Measurements from ENCODE around the gene SEPTIN3.

Gene SEPTIN3, protein sequence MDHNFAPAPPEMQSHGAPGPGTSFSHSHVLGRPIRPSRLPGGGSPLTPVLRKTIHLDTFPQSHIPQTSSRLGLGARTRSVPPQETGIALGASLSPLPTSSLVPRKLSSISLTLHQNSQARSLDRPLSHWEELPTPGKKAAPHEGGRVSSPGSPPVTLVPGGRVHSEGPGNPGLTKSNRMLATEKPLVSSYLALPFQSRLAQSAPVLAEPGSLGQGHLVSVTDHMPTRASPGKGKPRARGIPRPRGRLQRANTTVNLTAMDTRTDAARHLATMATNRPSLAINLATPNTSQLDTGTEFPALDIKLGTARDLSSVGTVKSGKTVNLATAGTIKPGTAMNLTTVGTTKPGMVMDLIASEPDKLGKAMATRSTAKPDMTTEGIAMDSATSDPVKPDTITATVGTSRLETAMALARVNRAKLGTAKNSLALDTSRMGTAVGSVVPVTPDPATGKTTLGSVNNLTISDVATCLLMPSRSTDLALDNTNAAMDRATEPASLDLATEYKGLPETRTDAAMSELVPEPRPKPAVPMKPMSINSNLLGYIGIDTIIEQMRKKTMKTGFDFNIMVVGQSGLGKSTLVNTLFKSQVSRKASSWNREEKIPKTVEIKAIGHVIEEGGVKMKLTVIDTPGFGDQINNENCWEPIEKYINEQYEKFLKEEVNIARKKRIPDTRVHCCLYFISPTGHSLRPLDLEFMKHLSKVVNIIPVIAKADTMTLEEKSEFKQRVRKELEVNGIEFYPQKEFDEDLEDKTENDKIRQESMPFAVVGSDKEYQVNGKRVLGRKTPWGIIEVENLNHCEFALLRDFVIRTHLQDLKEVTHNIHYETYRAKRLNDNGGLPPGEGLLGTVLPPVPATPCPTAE

GRCh38 chr22:41969110-41969646 is at the start of gene SEPTIN3:
TSS of gene SEPTIN3 (plus strand) at chr22:41969443. CDS start at chr22:41971493, 2,050 bp downstream.
- H3K27me3 Mint-ChIP-seq (ENCODE audit: low read depth): peaks cover 5% of the 10 kb centered on the region
- peak within 1 kb of the TSS; percentile 39 for H3K27ac Mint-ChIP-seq
- H3K36me3 Mint-ChIP-seq (ENCODE audit: low read depth): no peaks in the 10 kb centered on the region
- no peaks in the 10 kb centered on the region for H3K9me3 Mint-ChIP-seq
- peaks cover 6% of the 10 kb centered on the region for H3K4me1 Mint-ChIP-seq (ENCODE audit: low read depth)
- no peak within 1 kb of the TSS for H3K4me3 Mint-ChIP-seq

- no peaks in the 10 kb centered on the region for H3K9me3 Mint-ChIP-seq
- peaks cover 34% of the 10 kb centered on the region for H3K27me3 Mint-ChIP-seq (ENCODE audit: low read depth)
- H3K4me1 Mint-ChIP-seq (ENCODE audit: low read depth): peaks cover 15% of the 10 kb centered on the region
- H3K4me3 Mint-ChIP-seq: peak overlapping the region; percentile 48
- H3K27ac Mint-ChIP-seq: no peak overlapping the region
- H3K36me3 Mint-ChIP-seq (ENCODE audit: low read depth): peaks cover 2% of the 10 kb centered on the region
Observed at GRCh38 chr22:41920271-41920976, 48.8 kb upstream of the SEPTIN3 start.

DNA sequence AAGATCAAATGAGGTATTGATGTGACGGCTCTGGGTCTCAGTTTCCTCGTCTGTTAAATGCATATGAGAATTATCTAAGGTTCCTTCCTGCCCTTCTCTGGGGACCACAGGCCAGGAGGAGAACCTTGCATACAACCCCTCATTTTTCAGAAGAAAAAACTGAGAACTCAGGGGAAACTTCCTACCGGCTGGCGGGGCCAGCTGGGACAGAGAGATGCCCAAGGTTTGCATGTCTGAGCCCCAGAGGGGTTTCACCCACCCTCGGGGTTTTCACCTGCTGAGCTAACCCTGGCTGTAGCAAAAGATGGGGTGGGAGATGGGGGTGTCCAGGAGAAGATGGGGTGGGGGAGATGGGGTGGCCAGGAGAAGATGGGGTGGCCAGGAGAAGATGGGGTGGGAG is 46.9 kb upstream of the SEPTIN3 start:
- peaks cover 2% of the 10 kb centered on the region for H3K36me3 Mint-ChIP-seq (ENCODE audit: low read depth)
- no peaks in the 10 kb centered on the region for H3K9me3 Mint-ChIP-seq
- peaks cover 15% of the 10 kb centered on the region for H3K4me1 Mint-ChIP-seq (ENCODE audit: low read depth)
- H3K4me3 Mint-ChIP-seq: no peak overlapping the region
- no peak overlapping the region for H3K27ac Mint-ChIP-seq
- peaks cover 25% of the 10 kb centered on the region for H3K27me3 Mint-ChIP-seq (ENCODE audit: low read depth)

GRCh38 chr22:41922940-41923594 is 46.2 kb upstream of the SEPTIN3 start:
- Mint-ChIP-seq H3K36me3 (ENCODE audit: low read depth) (peaks cover 2% of the 10 kb centered on the region), H3K27me3 (ENCODE audit: low read depth) (peaks cover 28% of the 10 kb centered on the region), H3K4me3 (no peak overlapping the region), H3K9me3 (no peaks in the 10 kb centered on the region), H3K27ac (no peak overlapping the region), H3K4me1 (ENCODE audit: low read depth) (peaks cover 13% of the 10 kb centered on the region)

DNA sequence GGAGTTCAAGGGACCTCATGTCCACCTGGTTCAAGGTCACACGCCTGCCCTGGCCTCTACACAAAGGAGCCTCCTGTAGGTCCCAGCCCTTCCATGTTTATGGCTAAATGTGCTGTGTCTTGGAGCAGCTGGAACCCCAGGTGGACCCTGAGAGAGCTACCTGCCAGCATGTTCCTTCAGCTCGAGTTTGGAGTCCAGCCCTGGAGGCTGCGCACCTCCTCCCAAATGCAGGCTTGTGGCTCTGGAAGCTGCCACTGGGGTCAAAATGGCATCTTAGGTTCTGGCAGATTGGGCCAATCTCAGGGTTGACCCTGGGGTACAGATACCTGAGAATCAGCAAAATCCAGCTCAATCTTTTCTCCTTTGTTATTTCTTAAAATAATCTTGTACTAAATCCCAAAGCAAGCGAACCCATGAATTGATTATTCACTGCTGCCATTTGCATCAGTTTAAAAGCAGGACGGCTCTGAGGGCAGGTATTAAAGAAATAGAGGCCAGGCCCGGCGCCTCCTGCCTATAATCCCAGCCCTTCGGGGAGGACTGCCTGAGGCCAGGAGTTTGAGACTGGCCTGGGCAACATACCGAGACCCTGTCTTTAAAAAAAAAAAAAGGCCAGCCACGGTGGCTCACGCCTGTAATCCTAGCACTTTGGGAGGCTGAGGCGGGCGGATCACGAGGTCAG is 45.5 kb upstream of the SEPTIN3 start:
- Mint-ChIP-seq H3K36me3 (ENCODE audit: low read depth) (peaks cover 2% of the 10 kb centered on the region), H3K27me3 (ENCODE audit: low read depth) (peaks cover 23% of the 10 kb centered on the region), H3K4me3 (no peak overlapping the region), H3K27ac (no peak overlapping the region), H3K4me1 (ENCODE audit: low read depth) (peaks cover 10% of the 10 kb centered on the region), H3K9me3 (no peaks in the 10 kb centered on the region)

DNA sequence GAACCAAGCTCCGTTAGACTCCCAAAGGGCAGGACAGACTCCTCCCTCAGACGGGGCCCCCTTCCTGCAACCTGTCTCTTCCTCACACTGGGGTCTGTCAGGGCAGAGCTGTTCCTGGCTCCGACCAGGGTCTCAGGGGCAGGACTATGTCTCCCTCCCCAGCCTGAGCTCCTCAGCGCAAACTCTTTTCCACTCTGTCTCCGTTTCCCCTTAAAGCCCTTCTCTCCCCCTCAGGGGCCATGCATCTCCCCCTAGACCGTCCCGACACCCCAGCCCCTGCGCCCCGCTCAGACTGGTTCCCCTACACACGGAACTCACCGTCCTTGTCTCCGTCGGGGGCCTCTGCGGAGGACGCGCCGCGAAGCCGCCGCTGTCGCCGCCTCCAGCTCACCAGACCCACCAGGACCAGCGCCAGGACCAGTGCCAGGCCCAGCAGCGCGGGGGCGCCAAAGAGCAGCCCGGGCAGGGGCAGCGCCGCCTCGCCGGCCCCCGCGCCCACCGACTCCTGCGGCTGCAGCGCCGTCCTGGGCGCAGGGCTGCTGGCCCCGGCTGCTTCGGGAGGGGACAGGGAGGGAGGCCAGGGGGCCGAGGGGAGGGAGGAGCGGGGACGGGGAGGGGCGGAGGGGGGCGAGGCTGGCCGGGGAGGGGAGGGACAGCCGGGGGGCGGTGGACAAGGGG is 43.3 kb upstream of the SEPTIN3 start:
- peaks cover 7% of the 10 kb centered on the region for H3K4me1 Mint-ChIP-seq (ENCODE audit: low read depth)
- peaks cover 2% of the 10 kb centered on the region for H3K36me3 Mint-ChIP-seq (ENCODE audit: low read depth)
- peaks cover 23% of the 10 kb centered on the region for H3K27me3 Mint-ChIP-seq (ENCODE audit: low read depth)
- H3K9me3 Mint-ChIP-seq: no peaks in the 10 kb centered on the region
- no peak overlapping the region for H3K27ac Mint-ChIP-seq
- peak overlapping the region; percentile 64 for H3K4me3 Mint-ChIP-seq

DNA sequence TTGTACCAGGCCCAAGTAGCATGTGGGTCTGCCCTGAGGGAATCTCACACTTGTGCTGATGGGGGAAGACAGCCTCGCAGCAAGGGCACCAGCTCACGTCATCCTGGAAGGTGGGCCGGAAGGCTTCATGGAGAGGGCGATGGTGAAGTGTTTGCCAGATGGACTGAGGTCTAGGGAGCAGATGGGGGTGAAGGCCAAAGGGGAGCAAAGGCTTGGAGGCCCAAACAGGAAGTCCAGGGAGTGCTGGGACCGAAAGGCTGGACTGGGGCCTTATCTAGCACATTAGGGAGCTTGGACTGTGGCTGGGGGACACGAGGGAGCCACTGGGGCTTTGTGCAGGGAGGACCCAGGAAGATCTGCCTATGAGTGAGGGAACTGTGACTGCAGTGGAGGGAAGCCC is 41.4 kb upstream of the SEPTIN3 start:
- Mint-ChIP-seq H3K27ac (no peak overlapping the region), H3K4me3 (peak overlapping the region; percentile 42), H3K27me3 (ENCODE audit: low read depth) (peaks cover 23% of the 10 kb centered on the region), H3K4me1 (ENCODE audit: low read depth) (peaks cover 7% of the 10 kb centered on the region), H3K36me3 (ENCODE audit: low read depth) (peaks cover 2% of the 10 kb centered on the region), H3K9me3 (no peaks in the 10 kb centered on the region)

GRCh38 chr22:41928593-41929417 is 40.4 kb upstream of the SEPTIN3 start:
- Mint-ChIP-seq H3K27ac (no peak overlapping the region), H3K4me3 (no peak overlapping the region), H3K36me3 (ENCODE audit: low read depth) (peaks cover 2% of the 10 kb centered on the region), H3K27me3 (ENCODE audit: low read depth) (peaks cover 23% of the 10 kb centered on the region), H3K4me1 (ENCODE audit: low read depth) (peaks cover 7% of the 10 kb centered on the region), H3K9me3 (no peaks in the 10 kb centered on the region)

DNA sequence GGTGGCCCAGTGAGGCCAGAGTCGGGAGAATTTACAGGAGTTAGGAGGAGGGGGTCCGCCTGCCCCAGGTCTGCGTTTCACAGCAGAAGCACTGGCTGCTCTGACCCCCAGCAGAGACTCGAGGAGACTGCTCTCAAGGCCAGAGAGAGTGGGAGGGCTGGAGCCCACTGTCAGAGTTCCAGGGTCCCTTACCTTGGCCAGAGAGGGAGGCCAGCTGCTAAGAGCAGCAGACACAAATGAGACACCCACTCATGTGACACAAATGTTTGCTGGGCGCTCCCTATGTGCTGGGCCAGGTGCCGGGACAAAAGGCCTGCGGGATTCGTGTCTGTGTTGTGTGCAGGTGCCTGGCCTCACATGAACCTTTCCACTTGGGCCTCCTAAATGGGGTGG is 39.8 kb upstream of the SEPTIN3 start:
- Mint-ChIP-seq H3K9me3 (no peaks in the 10 kb centered on the region), H3K36me3 (ENCODE audit: low read depth) (peaks cover 2% of the 10 kb centered on the region), H3K4me3 (no peak overlapping the region), H3K4me1 (ENCODE audit: low read depth) (peaks cover 7% of the 10 kb centered on the region), H3K27ac (no peak overlapping the region), H3K27me3 (ENCODE audit: low read depth) (peaks cover 23% of the 10 kb centered on the region)

DNA sequence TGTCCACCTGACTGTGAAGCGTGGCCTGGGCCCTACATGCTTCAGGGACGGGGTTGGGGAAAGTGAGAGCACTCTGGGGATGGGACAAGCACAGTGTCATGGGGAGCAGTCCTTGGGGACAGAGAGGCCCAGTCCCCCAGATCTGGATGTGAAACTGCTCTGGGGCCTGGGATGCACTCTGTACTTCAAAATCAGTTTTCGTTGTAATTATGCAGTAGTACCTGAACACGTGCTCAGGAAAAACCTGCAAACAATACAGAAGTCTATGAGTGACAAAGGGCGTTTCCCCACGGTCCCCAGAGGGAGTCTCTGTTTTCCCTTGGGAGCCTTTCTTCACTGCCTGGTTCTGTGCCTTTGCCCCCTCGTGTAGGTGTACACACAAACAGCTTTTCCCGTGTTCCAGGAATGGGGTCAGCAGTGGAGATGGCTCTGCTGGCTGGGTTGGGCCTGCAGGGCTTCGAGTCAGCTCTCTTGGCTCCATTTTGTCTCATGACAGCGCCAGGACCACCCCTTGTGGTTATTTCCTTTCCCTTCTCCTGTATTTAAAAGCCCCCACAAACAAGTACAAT is 37.5 kb upstream of the SEPTIN3 start:
- Mint-ChIP-seq H3K4me1 (ENCODE audit: low read depth) (peaks cover 2% of the 10 kb centered on the region), H3K36me3 (ENCODE audit: low read depth) (peaks cover 2% of the 10 kb centered on the region), H3K27ac (peak overlapping the region; percentile 3), H3K4me3 (no peak overlapping the region), H3K27me3 (ENCODE audit: low read depth) (peaks cover 14% of the 10 kb centered on the region), H3K9me3 (no peaks in the 10 kb centered on the region)

DNA sequence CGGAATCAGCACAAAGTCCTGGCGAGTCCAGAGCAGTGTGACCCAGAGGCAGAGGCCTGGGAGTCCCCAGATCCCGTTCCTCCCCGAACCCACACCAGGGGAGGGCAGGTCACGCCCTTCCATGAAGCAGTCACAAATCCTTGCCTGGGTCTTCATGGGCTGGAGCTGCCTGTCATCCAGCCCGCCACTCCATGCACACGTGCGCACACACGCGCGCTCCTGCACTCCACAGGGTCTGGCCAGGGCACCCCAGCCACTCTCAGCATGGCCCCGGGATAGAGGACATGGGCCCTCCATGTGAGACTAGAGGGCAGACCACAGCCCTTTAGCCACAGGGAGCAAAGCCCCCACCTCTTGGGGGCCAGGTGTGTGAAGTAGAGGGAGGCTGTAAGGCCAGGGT is 36.9 kb upstream of the SEPTIN3 start:
- Mint-ChIP-seq H3K4me1 (ENCODE audit: low read depth) (peaks cover 2% of the 10 kb centered on the region), H3K9me3 (no peaks in the 10 kb centered on the region), H3K36me3 (ENCODE audit: low read depth) (peaks cover 2% of the 10 kb centered on the region), H3K4me3 (no peak overlapping the region), H3K27ac (no peak overlapping the region), H3K27me3 (ENCODE audit: low read depth) (peaks cover 9% of the 10 kb centered on the region)

DNA sequence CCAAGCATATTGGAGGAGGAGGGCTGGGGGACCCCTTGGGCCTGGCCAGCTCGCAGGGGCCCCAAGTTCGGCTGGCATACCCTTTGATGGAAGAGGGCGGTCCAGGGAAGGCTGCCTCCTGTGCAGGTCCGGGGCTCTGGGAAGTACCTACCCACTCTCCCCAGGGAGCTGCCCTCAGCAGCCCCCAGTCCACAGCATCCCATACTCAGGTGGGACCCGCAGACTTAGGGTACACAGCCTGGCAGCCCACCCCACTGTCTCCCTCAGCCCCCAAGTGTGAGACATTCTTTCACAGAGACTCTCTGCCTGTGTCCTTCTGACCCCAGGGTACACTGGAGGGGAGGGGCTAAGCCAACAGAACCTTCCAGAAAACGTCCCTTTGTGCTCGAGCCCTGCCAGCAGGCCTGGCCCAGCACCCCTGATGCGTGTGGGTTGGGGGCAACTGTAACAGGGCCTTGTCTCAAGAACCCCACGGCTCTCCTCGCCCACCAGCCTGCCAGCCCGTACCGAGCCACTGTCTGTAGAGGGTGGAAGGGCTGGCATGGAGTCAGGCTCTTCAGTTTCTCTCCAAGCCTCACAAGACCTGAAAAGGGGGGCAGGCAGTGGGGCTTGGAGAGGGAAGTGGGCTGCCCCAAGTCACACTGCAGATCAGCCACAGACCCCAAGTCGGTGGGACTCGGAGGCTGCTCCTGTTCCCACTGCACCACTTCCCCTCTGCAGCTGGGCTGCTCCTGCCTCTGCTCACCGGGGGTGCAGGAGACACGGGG is 35.6 kb upstream of the SEPTIN3 start:
- Mint-ChIP-seq H3K4me3 (no peak overlapping the region), H3K27ac (no peak overlapping the region), H3K27me3 (ENCODE audit: low read depth) (no peaks in the 10 kb centered on the region), H3K9me3 (no peaks in the 10 kb centered on the region), H3K4me1 (ENCODE audit: low read depth) (peaks cover 2% of the 10 kb centered on the region), H3K36me3 (ENCODE audit: low read depth) (peaks cover 4% of the 10 kb centered on the region)
